ENCODE data around the gene PARN. TPM values are rescaled to one million over a fixed set of nuclear protein-coding genes. Genes with fewer than 3 reads are reported as not detected.
A peak's percentile ranks its signal among the peaks of the same experiment; 100 is the strongest.

Gene PARN
- total RNA-seq (2014; rRNA removed; shearing (Covaris generic)) (35.0 and 53.1 TPM in 2 replicates), polyA plus RNA-seq (2016; fragmentation: Nextera tagmentation; extraction: Ambion mirVana) (31.7 and 35.4 TPM in 2 replicates)

GRCh38 chr16:14629919-14630619, at the start of gene PARN:
Gene PARN (minus strand): TSS chr16:14630260. CDS start chr16:14630125, 135 bp downstream.
- H3F3A ChIP-seq (ENCODE audit: insufficient read depth) = peaks cover 4% of the 10 kb centered on the region; the same call in 1 of the 2 replicates
- peak; percentile 99 for DNase-seq
- H3K27ac ChIP-seq = peak within 1 kb of the TSS; percentile 76
- no peaks in the 10 kb centered on the region for H3K9me3 ChIP-seq (ENCODE audit: low read depth)
- H3K9me2 ChIP-seq (ENCODE audit: insufficient read depth) = no peaks in the 10 kb centered on the region
- in situ Hi-C loops (cut with MboI) = no loop called here
- peaks cover 16% of the 10 kb centered on the region for H3K36me3 ChIP-seq (ENCODE audit: low read depth)
- H3K79me2 ChIP-seq (ENCODE audit: insufficient read depth) = peaks cover 54% of the 10 kb centered on the region
- no peaks in the 10 kb centered on the region for H3K27me3 ChIP-seq (replicated peaks; ENCODE audit: insufficient read depth)
- TF ChIP-seq EZH2phosphoT487 (IDR thresholded peaks at IDR 0.05; ENCODE audit: insufficient read depth, low read depth) = no peak
- no peak for TF ChIP-seq EZH2 (IDR thresholded peaks at IDR 0.05; ENCODE audit: insufficient read depth, poor library complexity, severe bottlenecking)
- peak within 1 kb of the TSS; percentile 89 for H3K4me3 ChIP-seq
- H2AFZ ChIP-seq = peak within 1 kb of the TSS; percentile 93
- H3K4me2 ChIP-seq (ENCODE audit: unreplicated experiment) = peak within 1 kb of the TSS; percentile 94
- peaks cover 10% of the 10 kb centered on the region; the same call in 1 of the 2 replicates for H4K20me1 ChIP-seq (ENCODE audit: insufficient read depth)
- WGBS, 2 experiments (ENCODE audit: low coverage in 1 of 2, low lambda C conversion rate in 2 of 2, missing lambda C conversion rate in 2 of 2) = 1% methylated on average over 30 to 46 of the region's 51 CpGs
- peak within 1 kb of the TSS; percentile 96 for H3K9ac ChIP-seq
- peaks cover 28% of the 10 kb centered on the region for H3K4me1 ChIP-seq (ENCODE audit: insufficient read depth)

GRCh38 chr16:14678748-14679497, 48.9 kb upstream of the PARN start:
- no peak overlapping the region for H3K4me2 ChIP-seq (ENCODE audit: unreplicated experiment)
- no peak overlapping the region for H3K27ac ChIP-seq
- H3K4me1 ChIP-seq (ENCODE audit: insufficient read depth) = no peaks in the 10 kb centered on the region
- H3K9me3 ChIP-seq (ENCODE audit: low read depth) = no peaks in the 10 kb centered on the region
- 51 to 60% methylated on average over 11 of the region's 11 CpGs for WGBS, 2 experiments (ENCODE audit: low coverage in 1 of 2, low lambda C conversion rate in 2 of 2, missing lambda C conversion rate in 2 of 2)
- no peak overlapping the region for H3K9ac ChIP-seq
- DNase-seq = no peak
- no peaks in the 10 kb centered on the region for H4K20me1 ChIP-seq (ENCODE audit: insufficient read depth)
- no peaks in the 10 kb centered on the region for H3K27me3 ChIP-seq (replicated peaks; ENCODE audit: insufficient read depth)
- no peaks in the 10 kb centered on the region for H3K9me2 ChIP-seq (ENCODE audit: insufficient read depth)
- no peak overlapping the region for H2AFZ ChIP-seq
- no peak overlapping the region for H3K4me3 ChIP-seq
- H3K79me2 ChIP-seq (ENCODE audit: insufficient read depth) = no peaks in the 10 kb centered on the region
- in situ Hi-C loops (cut with MboI) = no loop called here
- H3F3A ChIP-seq (ENCODE audit: insufficient read depth) = no peaks in the 10 kb centered on the region
- TF ChIP-seq EZH2 (IDR thresholded peaks at IDR 0.05; ENCODE audit: insufficient read depth, poor library complexity, severe bottlenecking) (no peak), EZH2phosphoT487 (IDR thresholded peaks at IDR 0.05; ENCODE audit: insufficient read depth, low read depth) (no peak)
- H3K36me3 ChIP-seq (ENCODE audit: low read depth) = no peaks in the 10 kb centered on the region

GRCh38 chr16:14677627-14678026, 47.6 kb upstream of the PARN start:
- in situ Hi-C loops (cut with MboI) = no loop called here
- no peak for DNase-seq
- no peak overlapping the region for H2AFZ ChIP-seq
- no peaks in the 10 kb centered on the region for H3K9me3 ChIP-seq (ENCODE audit: low read depth)
- H3F3A ChIP-seq (ENCODE audit: insufficient read depth) = no peaks in the 10 kb centered on the region
- 86 to 89% methylated on average over 5 of the region's 5 CpGs for WGBS, 2 experiments (ENCODE audit: low coverage in 1 of 2, low lambda C conversion rate in 2 of 2, missing lambda C conversion rate in 2 of 2)
- no peak overlapping the region for H3K4me3 ChIP-seq
- no peak for TF ChIP-seq EZH2phosphoT487 (IDR thresholded peaks at IDR 0.05; ENCODE audit: insufficient read depth, low read depth)
- no peak for TF ChIP-seq EZH2 (IDR thresholded peaks at IDR 0.05; ENCODE audit: insufficient read depth, poor library complexity, severe bottlenecking)
- no peak overlapping the region for H3K9ac ChIP-seq
- no peaks in the 10 kb centered on the region for H3K36me3 ChIP-seq (ENCODE audit: low read depth)
- H3K27me3 ChIP-seq (replicated peaks; ENCODE audit: insufficient read depth) = no peaks in the 10 kb centered on the region
- H3K4me1 ChIP-seq (ENCODE audit: insufficient read depth) = no peaks in the 10 kb centered on the region
- no peaks in the 10 kb centered on the region for H4K20me1 ChIP-seq (ENCODE audit: insufficient read depth)
- no peak overlapping the region for H3K27ac ChIP-seq
- no peaks in the 10 kb centered on the region for H3K9me2 ChIP-seq (ENCODE audit: insufficient read depth)
- H3K79me2 ChIP-seq (ENCODE audit: insufficient read depth) = no peaks in the 10 kb centered on the region
- H3K4me2 ChIP-seq (ENCODE audit: unreplicated experiment) = no peak overlapping the region

- in situ Hi-C loops (cut with MboI) = no loop called here
- no peaks in the 10 kb centered on the region for H3K79me2 ChIP-seq (ENCODE audit: insufficient read depth)
- H3K9me3 ChIP-seq (ENCODE audit: low read depth) = no peaks in the 10 kb centered on the region
- H3K4me1 ChIP-seq (ENCODE audit: insufficient read depth) = no peaks in the 10 kb centered on the region
- no peak overlapping the region for H3K4me2 ChIP-seq (ENCODE audit: unreplicated experiment)
- DNase-seq = no peak
- no peak overlapping the region for H3K4me3 ChIP-seq
- TF ChIP-seq EZH2phosphoT487 (IDR thresholded peaks at IDR 0.05; ENCODE audit: insufficient read depth, low read depth) = no peak
- TF ChIP-seq EZH2 (IDR thresholded peaks at IDR 0.05; ENCODE audit: insufficient read depth, poor library complexity, severe bottlenecking) = no peak
- H4K20me1 ChIP-seq (ENCODE audit: insufficient read depth) = no peaks in the 10 kb centered on the region
- no peaks in the 10 kb centered on the region for H3K36me3 ChIP-seq (ENCODE audit: low read depth)
- H3K27me3 ChIP-seq (replicated peaks; ENCODE audit: insufficient read depth) = no peaks in the 10 kb centered on the region
- 54 to 55% methylated on average over 3 of the region's 3 CpGs for WGBS, 2 experiments (ENCODE audit: low coverage in 1 of 2, low lambda C conversion rate in 2 of 2, missing lambda C conversion rate in 2 of 2)
- no peaks in the 10 kb centered on the region for H3K9me2 ChIP-seq (ENCODE audit: insufficient read depth)
- H3K9ac ChIP-seq = no peak overlapping the region
- no peak overlapping the region for H3K27ac ChIP-seq
- H2AFZ ChIP-seq = no peak overlapping the region
- no peaks in the 10 kb centered on the region for H3F3A ChIP-seq (ENCODE audit: insufficient read depth)
These were observed 46.6 kb upstream of the PARN start for GRCh38 chr16:14676633-14677032.
